Measurements from ENCODE around the gene MAN1C1. TPM values are rescaled to one million over a fixed set of nuclear protein-coding genes. Genes with fewer than 3 reads are reported as not detected.

Gene MAN1C1
- total and polyA plus RNA-seq, 8 donors: 4.3 to 33.9 (median 6.1) TPM

GRCh38 chr1:25573961-25574360, 42.6 kb upstream of the MAN1C1 start:
- H3K4me3 ChIP-seq: no peak overlapping the region
- no peak for DNase-seq
- H3K27me3 ChIP-seq: no peaks in the 10 kb centered on the region
- no peaks in the 10 kb centered on the region for H3K36me3 ChIP-seq
- intact Hi-C loops (cut with DNase I; ENCODE audit: low total_unique reads): no loop called here
- 49 to 68% (median 56%) methylated on average over 8 of the region's 8 CpGs for WGBS, 5 donors
- no peak for TF ChIP-seq POLR2A (IDR thresholded peaks at IDR 0.05)
- no peak for TF ChIP-seq EP300 (IDR thresholded peaks at IDR 0.05)
- no peak for TF ChIP-seq CTCF (IDR thresholded peaks at IDR 0.05)
- TF ChIP-seq POLR2AphosphoS5 (IDR thresholded peaks at IDR 0.05): no peak
- H3K4me1 ChIP-seq: peaks cover 13 to 31% (median 21%) of the 10 kb centered on the region in 4 donors
- no peak overlapping the region for H3K27ac ChIP-seq
- no peaks in the 10 kb centered on the region for H3K9me3 ChIP-seq

DNA sequence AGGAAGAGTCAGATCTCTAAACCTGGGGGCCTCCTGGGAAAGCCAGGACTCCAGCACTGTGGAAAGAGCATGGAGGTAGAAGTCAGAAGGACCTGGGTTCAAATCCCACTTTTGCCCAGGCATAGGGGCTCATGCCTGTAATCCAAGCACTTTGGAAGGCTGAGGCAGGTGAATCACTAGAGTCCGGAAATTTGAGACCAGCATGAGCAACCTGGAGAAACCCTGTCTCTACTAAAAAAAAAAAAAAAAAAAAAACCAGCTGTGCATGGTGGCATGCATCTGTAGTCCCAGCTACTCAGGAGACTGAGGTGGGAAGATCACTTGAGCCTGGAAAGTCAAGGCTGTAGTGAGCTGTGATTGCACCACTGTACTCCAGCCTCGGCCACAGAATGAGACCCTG, 41.4 kb upstream of the MAN1C1 start:
- no peak overlapping the region for H3K4me3 ChIP-seq
- H3K27ac ChIP-seq: no peak overlapping the region
- no peak for DNase-seq
- no peaks in the 10 kb centered on the region for H3K27me3 ChIP-seq
- H3K9me3 ChIP-seq: no peaks in the 10 kb centered on the region
- H3K4me1 ChIP-seq: peaks cover 12 to 28% (median 17%) of the 10 kb centered on the region in 4 donors
- TF ChIP-seq POLR2AphosphoS5 (IDR thresholded peaks at IDR 0.05): no peak
- 87 to 100% (median 90%) methylated on average over 2 of the region's 2 CpGs for WGBS, 5 donors
- H3K36me3 ChIP-seq: no peaks in the 10 kb centered on the region
- intact Hi-C loops (cut with DNase I; ENCODE audit: low total_unique reads): no loop called here

- TF ChIP-seq POLR2A (IDR thresholded peaks at IDR 0.05): no peak
- TF ChIP-seq POLR2AphosphoS5 (IDR thresholded peaks at IDR 0.05): no peak
- TF ChIP-seq EP300 (IDR thresholded peaks at IDR 0.05): no peak
- no peak for TF ChIP-seq CTCF (IDR thresholded peaks at IDR 0.05)
- DNase-seq: no peak
- Histone ChIP-seq H3K4me3 (no peak overlapping the region), H3K4me1 (peaks cover 12 to 28% (median 17%) of the 10 kb centered on the region in 4 donors), H3K27me3 (no peaks in the 10 kb centered on the region), H3K9me3 (no peaks in the 10 kb centered on the region), H3K36me3 (no peaks in the 10 kb centered on the region), H3K27ac (no peak overlapping the region)
- intact Hi-C loops (cut with DNase I; ENCODE audit: low total_unique reads): no loop called here
- WGBS, 5 donors: 90 to 96% (median 94%) methylated on average over 18 of the region's 18 CpGs
These were observed 40.0 kb upstream of the MAN1C1 start for GRCh38 chr1:25576459-25577133.

DNA sequence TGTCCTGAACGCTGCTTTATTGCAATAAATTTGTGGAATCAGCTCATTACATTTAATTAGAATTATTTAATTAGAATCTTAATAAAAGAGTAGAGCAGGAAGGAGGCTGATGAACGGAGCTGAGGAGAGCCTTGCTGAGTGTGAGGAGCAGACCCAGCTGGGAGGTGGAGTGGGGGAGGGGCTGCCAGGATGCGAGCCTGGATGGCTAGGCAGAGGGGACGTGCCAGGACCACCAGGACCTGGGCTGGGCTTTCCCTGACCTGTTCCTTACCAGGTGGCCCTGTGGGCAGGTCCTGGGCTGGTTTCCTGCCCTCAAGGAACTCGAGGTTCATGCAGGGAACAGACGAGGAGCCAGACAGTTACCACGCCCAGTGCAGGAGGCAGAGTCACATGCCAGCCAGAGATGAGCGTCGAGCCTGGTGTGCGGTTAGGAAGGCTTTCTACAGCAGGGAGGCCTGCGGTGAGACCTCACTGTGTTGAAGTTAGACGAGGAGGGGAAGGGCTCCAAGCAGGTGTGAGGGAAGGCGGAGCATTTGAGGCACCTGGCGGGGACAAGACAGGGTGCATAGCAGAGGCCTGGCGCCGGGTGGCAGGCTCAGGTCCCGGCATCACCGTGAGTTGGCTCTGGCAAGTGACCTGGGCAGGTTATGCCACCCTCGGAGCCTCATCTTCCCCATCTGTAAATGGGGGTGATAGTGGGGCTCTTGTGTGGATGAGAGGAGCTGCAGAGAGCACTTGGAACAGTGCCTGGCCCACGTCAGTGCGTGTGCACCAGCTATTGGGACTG, 39.3 kb upstream of the MAN1C1 start:
- TF ChIP-seq POLR2AphosphoS5 (IDR thresholded peaks at IDR 0.05) (no peak), EP300 (IDR thresholded peaks at IDR 0.05) (no peak), POLR2A (IDR thresholded peaks at IDR 0.05) (no peak), CTCF (IDR thresholded peaks at IDR 0.05) (no peak)
- Histone ChIP-seq H3K36me3 (no peaks in the 10 kb centered on the region), H3K4me3 (no peak overlapping the region), H3K4me1 (peaks cover 12 to 27% (median 16%) of the 10 kb centered on the region in 4 donors), H3K27ac (no peak overlapping the region), H3K27me3 (no peaks in the 10 kb centered on the region), H3K9me3 (no peaks in the 10 kb centered on the region)
- 71 to 81% (median 75%) methylated on average over 21 of the region's 21 CpGs for WGBS, 5 donors
- DNase-seq: no peak
- intact Hi-C loops (cut with DNase I; ENCODE audit: low total_unique reads): no loop called here
